Measurements from ENCODE around the gene PLGRKT. TPM values are rescaled to one million over a fixed set of nuclear protein-coding genes. Genes with fewer than 3 reads are reported as not detected.
"Not testable (repeated sequence)": the region's sequence is repeated elsewhere in the genome, so short reads cannot be mapped to it uniquely, and the experiment has no call there.

Gene PLGRKT
- total RNA-seq, 1 donor from 2014 or later, result 16.3 TPM

DNA sequence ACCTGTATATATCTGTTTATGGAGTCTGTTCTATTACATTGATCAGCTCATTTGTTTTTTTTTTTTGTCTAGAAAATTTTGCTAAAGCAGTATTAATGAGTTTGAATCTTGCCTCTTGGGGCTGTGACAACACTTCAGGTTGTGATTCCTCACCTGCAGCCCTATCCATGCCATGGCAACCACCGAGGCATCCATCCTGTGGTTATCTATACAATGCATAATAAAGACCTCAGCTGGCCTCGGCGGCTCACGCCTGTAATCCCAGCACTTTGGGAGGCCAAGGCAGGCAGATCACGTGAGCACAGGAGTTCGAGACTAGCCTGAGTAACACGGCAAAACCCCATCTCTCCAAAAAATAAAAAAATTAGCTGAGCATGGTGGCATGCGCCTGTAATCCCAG is 44.5 kb upstream of the PLGRKT start:
- no peak for DNase-seq
- Mint-ChIP-seq H3K36me3 (ENCODE audit: unreplicated experiment) (no peaks in the 10 kb centered on the region), H3K4me1 (ENCODE audit: low read depth, unreplicated experiment) (no peaks in the 10 kb centered on the region)

DNA sequence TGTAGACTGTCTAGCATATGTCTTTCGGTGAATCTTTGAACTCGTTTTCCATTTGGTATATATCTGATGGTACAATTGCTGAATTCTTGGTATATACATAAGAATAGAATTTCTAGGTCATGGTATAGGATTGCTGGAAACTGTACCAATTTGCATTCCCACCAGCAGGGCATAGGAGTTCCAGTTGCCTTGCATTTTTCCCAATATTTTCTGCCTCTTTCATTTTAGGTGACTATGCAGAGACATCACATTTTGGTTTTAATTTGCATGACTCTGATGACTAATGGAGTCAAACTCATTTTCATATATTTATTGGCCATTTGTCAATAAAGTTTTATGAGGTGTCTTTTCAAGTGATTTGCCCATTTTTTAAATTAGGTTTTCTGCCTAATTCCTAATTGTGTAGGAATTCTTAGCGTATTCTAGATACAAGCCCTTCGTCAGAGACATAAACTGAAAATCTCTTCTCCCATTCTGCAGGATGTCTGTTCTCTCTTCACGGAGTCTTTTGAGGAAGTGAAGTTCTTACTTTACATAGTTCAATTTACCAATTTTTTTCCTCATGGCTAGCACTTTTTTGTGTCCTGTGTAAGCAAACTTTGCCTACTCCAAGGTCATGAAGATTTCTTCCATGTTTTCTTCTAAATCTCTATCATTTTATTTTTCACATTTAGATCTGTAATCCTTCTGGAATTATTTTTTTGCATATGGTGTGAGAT is 43.8 kb upstream of the PLGRKT start:
- H3K9me3 Mint-ChIP-seq (ENCODE audit: unreplicated experiment), result no peaks in the 10 kb centered on the region
- no peak overlapping the region for H3K4me3 Mint-ChIP-seq (ENCODE audit: unreplicated experiment)
- no peak overlapping the region for H3K27ac Mint-ChIP-seq (ENCODE audit: unreplicated experiment)
- no peak for DNase-seq
- TF ChIP-seq, protein P1, sequence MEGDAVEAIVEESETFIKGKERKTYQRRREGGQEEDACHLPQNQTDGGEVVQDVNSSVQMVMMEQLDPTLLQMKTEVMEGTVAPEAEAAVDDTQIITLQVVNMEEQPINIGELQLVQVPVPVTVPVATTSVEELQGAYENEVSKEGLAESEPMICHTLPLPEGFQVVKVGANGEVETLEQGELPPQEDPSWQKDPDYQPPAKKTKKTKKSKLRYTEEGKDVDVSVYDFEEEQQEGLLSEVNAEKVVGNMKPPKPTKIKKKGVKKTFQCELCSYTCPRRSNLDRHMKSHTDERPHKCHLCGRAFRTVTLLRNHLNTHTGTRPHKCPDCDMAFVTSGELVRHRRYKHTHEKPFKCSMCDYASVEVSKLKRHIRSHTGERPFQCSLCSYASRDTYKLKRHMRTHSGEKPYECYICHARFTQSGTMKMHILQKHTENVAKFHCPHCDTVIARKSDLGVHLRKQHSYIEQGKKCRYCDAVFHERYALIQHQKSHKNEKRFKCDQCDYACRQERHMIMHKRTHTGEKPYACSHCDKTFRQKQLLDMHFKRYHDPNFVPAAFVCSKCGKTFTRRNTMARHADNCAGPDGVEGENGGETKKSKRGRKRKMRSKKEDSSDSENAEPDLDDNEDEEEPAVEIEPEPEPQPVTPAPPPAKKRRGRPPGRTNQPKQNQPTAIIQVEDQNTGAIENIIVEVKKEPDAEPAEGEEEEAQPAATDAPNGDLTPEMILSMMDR (IDR thresholded peaks at IDR 0.05; ENCODE audit: partially characterized antibody, unreplicated experiment), result no peak
- no peaks in the 10 kb centered on the region for H3K36me3 Mint-ChIP-seq (ENCODE audit: unreplicated experiment)
- H3K27me3 Mint-ChIP-seq (ENCODE audit: unreplicated experiment), result no peaks in the 10 kb centered on the region
- H3K4me1 Mint-ChIP-seq (ENCODE audit: low read depth, unreplicated experiment), result no peaks in the 10 kb centered on the region

More for the DNA sequence above, 44.5 kb upstream of the PLGRKT start:
- Mint-ChIP-seq H3K4me3 (ENCODE audit: unreplicated experiment) (no peak overlapping the region), H3K27me3 (ENCODE audit: unreplicated experiment) (no peaks in the 10 kb centered on the region), H3K27ac (ENCODE audit: unreplicated experiment) (no peak overlapping the region), H3K9me3 (ENCODE audit: unreplicated experiment) (peaks cover 3% of the 10 kb centered on the region)
- TF ChIP-seq, protein P1 (IDR thresholded peaks at IDR 0.05; ENCODE audit: partially characterized antibody, unreplicated experiment), result no peak

DNA sequence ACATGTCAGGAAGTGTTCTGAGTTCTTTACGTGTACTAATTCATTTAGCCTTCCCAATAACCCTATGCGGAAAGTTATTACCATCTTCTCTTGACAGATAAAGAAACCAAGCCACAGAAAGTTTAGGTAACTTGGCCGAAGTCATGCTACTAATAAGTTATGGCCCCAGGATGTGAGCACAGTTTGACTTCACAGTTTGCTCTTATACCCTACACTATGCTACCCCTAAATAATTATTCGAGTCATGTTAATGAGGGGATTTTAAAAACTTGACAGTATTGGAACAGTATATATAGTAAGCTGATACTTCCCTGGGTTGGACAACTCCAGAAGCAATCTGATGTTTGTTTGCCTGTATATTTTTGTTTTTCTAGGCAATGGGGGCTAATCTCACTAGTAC is 43.2 kb upstream of the PLGRKT start:
- no peaks in the 10 kb centered on the region for H3K27me3 Mint-ChIP-seq (ENCODE audit: unreplicated experiment)
- no peak for DNase-seq
- TF ChIP-seq, protein P1 (IDR thresholded peaks at IDR 0.05; ENCODE audit: partially characterized antibody, unreplicated experiment), result no peak
- no peaks in the 10 kb centered on the region for H3K9me3 Mint-ChIP-seq (ENCODE audit: unreplicated experiment)
- H3K36me3 Mint-ChIP-seq (ENCODE audit: unreplicated experiment), result no peaks in the 10 kb centered on the region
- H3K27ac Mint-ChIP-seq (ENCODE audit: unreplicated experiment), result no peak overlapping the region
- H3K4me3 Mint-ChIP-seq (ENCODE audit: unreplicated experiment), result no peak overlapping the region
- H3K4me1 Mint-ChIP-seq (ENCODE audit: low read depth, unreplicated experiment), result no peaks in the 10 kb centered on the region

DNA sequence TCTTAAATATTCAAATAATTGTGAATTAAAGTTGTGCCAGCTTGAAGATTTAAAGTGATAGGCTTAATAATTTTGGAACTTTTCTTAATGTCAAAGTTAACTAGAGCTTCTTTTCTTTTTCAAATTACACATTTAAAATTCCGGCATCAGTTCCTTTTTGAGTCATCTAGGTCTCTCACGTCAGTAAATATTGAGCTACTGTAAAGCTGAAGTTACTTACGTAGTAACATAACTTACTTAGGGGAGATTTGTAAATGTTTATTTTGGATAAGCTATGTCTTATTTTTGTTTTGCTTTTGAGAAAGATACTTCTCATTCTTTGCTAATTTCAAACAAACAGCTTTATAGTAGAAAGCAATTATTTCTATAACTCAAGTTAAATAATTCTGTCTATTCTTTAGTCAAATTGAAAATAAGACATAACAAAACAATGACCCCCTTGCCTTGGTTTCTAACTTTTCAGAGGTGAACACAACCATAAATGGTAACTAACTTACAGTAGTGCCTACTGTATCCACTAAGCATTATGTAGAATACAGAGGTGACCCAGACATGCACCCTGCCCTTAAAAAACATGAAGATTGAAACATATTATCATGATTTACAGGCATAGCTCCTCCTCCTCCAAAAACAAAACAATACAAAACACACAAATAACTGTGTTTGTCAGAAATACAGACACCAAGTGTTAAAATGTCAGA is 42.4 kb upstream of the PLGRKT start:
- TF ChIP-seq, protein P1 (IDR thresholded peaks at IDR 0.05; ENCODE audit: partially characterized antibody, unreplicated experiment), result no peak
- Mint-ChIP-seq H3K4me1 (ENCODE audit: low read depth, unreplicated experiment) (no peaks in the 10 kb centered on the region), H3K9me3 (ENCODE audit: unreplicated experiment) (no peaks in the 10 kb centered on the region), H3K4me3 (ENCODE audit: unreplicated experiment) (no peak overlapping the region), H3K36me3 (ENCODE audit: unreplicated experiment) (no peaks in the 10 kb centered on the region), H3K27ac (ENCODE audit: unreplicated experiment) (no peak overlapping the region), H3K27me3 (ENCODE audit: unreplicated experiment) (no peaks in the 10 kb centered on the region)
- no peak for DNase-seq

DNA sequence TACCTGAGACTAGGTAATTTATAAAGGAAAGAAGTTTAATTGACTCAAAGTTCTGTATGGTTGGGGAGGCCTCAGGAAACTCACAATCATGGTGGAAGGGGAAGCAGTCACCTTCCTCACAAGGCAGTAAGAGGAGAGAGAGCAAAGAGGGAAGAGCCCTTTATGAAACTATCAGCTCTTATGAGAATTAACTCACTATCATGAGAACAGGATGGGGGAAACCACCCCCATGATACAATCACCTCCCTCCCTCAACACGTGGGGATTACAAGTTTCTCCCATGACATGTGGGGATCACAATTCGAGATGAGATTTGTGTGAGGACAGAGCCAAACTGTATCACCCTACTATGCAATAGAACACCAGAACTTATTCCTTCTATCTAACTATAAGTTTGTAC is 40.5 kb upstream of the PLGRKT start:
- H3K27me3 Mint-ChIP-seq (ENCODE audit: unreplicated experiment), result no peaks in the 10 kb centered on the region
- H3K36me3 Mint-ChIP-seq (ENCODE audit: unreplicated experiment), result no peaks in the 10 kb centered on the region
- DNase-seq, result no peak
- no peak overlapping the region for H3K4me3 Mint-ChIP-seq (ENCODE audit: unreplicated experiment)
- TF ChIP-seq, protein P1 (IDR thresholded peaks at IDR 0.05; ENCODE audit: partially characterized antibody, unreplicated experiment), result no peak
- H3K27ac Mint-ChIP-seq (ENCODE audit: unreplicated experiment), result no peak overlapping the region
- H3K9me3 Mint-ChIP-seq (ENCODE audit: unreplicated experiment), result no peaks in the 10 kb centered on the region
- no peaks in the 10 kb centered on the region for H3K4me1 Mint-ChIP-seq (ENCODE audit: low read depth, unreplicated experiment)

DNA sequence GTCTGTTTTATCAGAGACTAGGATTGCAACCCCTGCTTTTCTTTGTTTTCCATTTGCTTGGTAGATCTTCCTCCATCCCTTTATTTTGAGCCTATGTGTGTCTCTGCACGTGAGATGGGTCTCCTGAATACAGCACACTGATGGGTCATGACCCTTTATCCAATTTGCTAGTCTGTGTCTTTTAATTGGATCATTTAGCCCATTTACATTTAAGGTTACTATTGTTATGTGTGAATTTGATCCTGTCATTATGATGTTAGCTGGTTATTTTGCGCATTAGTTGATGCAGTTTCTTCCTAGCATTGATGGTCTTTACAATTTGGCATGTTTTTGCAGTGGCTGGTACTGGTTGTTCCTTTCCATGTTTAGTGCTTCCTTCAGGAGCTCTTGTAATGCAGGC is 37.9 kb upstream of the PLGRKT start:
- not testable (repeated sequence) for H3K27me3 Mint-ChIP-seq (ENCODE audit: unreplicated experiment); DNase-seq; H3K27ac Mint-ChIP-seq (ENCODE audit: unreplicated experiment); H3K4me1 Mint-ChIP-seq (ENCODE audit: low read depth, unreplicated experiment); H3K9me3 Mint-ChIP-seq (ENCODE audit: unreplicated experiment); H3K36me3 Mint-ChIP-seq (ENCODE audit: unreplicated experiment); H3K4me3 Mint-ChIP-seq (ENCODE audit: unreplicated experiment)

Data from glutamatergic neuron (in vitro differentiated cells).